GM21717 (cell line): Measurements from ENCODE around the gene POLR3K.

ENCODE experiments used
- ATAC-seq: cut with Tn5 transposase; IDR thresholded peaks from one replicate; pipeline ENCODE4 v1.9.1; 2021; ENCODE audit warnings: mild to moderate bottlenecking, moderate library complexity; ENCODE audit not compliant: unreplicated experiment

The POLR3K gene

GRCh38 chr16:53346-54236, at the start of gene POLR3K, which contains the start of gene SNRNP25:
TSS of gene POLR3K (minus strand) at chr16:53608. CDS start at chr16:53586, 22 bp downstream.
TSS of gene SNRNP25 (plus strand) at chr16:53828. CDS start at chr16:54017, 189 bp downstream.
- peak; percentile 81 for ATAC-seq

GRCh38 chr16:102060-102855, 48.9 kb upstream of the POLR3K start:
- ATAC-seq = no peak

DNA sequence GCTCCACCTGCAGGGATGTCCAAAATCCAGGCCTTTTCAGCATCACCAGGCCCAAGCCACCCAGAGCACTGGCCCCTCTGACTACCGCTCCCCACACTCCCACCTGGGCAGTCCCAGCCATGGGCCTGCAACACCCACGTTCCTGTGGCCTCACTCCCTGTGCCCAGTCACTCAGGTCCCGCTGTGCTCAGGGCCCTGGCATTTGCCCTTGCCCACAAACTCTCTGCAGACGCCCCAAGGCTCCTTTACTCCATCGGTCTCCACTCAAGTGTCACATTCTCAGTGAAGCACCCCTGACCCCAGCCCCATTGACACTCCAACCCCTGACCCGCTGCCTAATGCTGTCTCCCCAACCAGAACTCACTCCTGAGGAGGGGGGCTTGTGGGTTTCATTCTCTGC, 48.2 kb upstream of the POLR3K start:
- no peak for ATAC-seq

- ATAC-seq = no peak
Measured at GRCh38 chr16:100989-101388, 47.6 kb upstream of the POLR3K start.

GRCh38 chr16:97822-98221, 44.4 kb upstream of the POLR3K start:
- ATAC-seq = no peak

DNA sequence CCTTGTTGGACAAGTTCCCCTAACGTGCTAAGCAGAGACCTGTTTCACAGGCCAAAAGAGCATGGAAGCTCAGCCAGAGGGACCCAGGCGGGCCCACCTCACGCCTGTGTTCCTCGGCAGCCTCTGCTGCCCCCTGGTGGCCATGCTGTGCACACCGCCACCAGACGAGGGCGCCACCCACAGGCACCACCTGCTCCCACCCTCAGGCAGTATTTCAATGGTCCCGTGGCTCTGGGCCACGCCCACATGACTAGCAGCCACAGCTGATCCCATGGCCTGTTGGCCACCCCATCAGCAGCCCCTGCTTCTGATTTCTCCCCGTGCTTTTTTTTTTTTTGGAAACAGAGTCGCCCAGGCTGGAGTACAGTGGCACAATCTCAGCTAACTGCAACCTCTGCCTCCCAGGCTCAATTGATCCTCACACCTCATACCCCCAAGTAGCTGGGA, 43.5 kb upstream of the POLR3K start:
- ATAC-seq = peak; percentile 42

GRCh38 chr16:94918-95265, 41.5 kb upstream of the POLR3K start:
- ATAC-seq = no peak

DNA sequence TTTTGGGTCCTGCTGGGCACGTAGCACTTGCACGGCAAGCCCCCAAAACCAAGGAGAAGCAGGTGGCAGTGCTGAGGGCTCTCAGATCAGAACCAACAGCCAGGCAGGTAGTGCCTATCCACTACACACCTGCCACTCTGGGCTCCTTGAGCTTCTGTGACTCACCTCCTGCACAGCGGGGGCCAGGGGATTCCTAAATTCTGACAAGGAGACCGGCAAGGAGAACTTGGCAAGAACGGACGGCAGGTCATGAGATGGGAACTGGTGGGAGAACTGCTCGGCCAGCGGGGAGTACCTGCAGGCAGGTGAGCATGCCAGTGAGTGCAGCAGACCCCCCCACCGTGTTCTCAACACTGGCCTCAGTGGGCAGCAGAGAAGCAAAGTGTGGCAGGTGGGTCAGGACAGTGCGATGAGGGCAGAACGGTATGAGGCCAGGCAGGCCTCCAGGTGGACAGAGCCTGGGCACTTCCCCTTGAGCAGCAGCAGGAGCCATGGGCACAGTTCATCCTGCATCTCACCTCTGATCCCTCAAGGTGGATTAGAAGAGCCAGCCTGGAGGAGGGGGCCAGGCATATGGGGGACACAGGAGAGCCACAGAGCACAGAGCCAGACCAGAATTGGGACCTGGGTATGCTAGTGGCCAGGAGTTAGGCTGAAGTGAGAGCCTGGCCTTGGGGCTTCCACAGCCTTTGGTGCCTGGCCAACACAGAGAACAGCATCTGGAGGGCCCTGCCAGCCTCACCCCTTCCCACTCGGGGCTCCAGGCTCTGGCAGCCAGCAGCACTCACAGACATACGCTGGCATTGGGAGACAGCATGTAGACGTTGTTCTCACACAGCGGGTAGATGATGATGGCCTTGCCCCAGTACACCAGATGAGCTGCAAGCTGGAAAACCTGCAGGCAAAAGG, 39.3 kb upstream of the POLR3K start:
- no peak for ATAC-seq

DNA sequence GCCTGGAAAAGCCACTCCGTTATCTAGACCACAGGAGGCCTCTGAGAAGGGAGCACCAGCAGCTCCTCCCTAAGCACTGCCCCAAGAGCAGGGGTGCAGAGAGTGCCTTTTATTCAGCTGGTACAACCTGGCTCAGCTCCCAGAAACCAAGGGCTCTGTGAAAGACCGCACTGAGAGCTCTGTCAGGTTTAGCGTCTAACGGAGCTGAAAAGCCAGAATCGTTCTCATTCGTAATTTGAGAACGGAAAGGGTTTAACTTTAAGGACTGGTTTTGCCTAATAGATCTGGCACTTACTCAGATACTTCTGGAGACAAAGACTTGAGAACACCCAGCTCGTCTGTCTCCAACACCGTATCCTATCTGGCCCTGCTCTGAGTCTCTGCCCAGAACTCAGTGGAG, 38.1 kb upstream of the POLR3K start:
- ATAC-seq = no peak

GRCh38 chr16:89391-90302, 36.2 kb upstream of the POLR3K start:
- no peak for ATAC-seq

DNA sequence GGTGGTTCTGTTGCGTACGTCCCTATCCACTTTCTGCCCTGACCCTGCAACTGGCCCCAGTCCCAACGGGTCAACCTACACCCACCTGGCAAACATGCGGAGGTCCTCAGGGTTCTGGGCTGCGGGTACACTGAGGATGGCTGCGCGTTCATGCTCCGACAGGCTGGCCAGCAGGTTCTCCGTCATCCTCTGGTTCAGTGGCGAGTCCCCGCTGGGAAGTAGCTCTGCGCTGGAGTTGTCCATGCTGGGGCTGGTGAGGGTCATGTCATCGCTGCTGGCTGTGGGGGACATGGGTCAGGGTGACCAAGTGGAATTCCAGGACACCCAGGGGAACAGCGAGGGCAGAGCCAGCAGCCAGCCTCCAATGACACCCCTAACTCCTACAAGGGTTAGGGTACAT, 35.2 kb upstream of the POLR3K start:
- no peak for ATAC-seq

GRCh38 chr16:86483-86952, 33.1 kb upstream of the POLR3K start:
- no peak for ATAC-seq

DNA sequence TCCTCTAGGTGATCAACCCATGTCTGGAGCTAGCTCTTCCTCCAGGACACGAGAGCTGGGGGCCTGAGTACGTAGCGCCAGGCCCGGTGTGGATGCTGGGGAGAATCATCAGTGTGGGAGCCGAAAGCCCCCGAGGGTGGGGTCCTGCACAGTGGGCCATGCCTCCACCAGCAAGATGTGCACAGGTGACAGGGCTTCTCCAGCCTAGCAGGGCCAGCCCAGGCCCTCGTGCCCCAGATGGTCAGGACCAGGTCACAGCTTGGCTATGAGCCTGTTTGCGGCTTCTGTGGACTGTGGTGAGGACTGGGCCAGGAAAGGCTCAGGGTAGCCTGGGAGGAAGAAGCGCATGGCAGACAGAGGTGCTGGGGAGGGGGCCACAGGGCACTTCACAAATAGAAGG, 32.5 kb upstream of the POLR3K start:
- ATAC-seq = no peak

DNA sequence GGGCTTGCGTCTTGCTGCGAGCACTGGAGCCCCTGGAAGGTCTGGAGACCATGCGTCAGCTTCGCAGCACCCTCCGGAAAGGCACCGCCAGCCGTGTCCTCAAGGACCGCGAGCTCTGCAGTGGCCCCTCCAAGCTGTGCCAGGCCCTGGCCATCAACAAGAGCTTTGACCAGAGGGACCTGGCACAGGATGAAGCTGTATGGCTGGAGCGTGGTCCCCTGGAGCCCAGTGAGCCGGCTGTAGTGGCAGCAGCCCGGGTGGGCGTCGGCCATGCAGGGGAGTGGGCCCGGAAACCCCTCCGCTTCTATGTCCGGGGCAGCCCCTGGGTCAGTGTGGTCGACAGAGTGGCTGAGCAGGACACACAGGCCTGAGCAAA, 32.0 kb upstream of the POLR3K start:
- no peak for ATAC-seq

- no peak for ATAC-seq
Measured at GRCh38 chr16:84718-85406, 31.5 kb upstream of the POLR3K start.

- no peak for ATAC-seq
Measured at GRCh38 chr16:83781-84615, 30.6 kb upstream of the POLR3K start.

DNA sequence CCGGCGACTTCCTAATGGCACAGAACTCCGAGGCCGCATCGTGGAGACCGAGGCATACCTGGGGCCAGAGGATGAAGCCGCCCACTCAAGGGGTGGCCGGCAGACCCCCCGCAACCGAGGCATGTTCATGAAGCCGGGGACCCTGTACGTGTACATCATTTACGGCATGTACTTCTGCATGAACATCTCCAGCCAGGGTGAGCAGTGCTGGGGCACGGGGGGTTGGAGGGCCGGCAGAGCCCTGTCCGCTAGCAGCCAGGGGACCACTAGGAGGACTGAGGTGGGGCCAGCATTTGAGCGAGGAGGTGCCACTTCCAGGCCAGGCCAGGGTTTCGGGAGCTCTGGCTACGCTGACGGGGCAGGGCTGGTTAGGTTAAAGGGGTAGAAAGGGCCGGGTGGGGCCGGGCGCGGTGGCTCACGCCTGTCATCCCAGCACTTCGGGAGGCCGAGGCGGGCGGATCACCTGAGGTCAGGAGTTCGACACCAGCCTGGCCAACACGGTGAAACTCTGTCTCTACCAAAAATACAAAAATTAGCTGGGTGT, 29.7 kb upstream of the POLR3K start:
- no peak for ATAC-seq
